22Rv1 (cell line): ENCODE results near the gene CCT8.

Experiments used
- H3K27ac ChIP-seq: fragments of 450-650 bp; 2 replicates; pipeline ENCODE4 v1.5.1; 2017
- ZFX ChIP-seq: fragments of 450-650 bp; IDR thresholded peaks from 2 replicates; pipeline ENCODE4 v1.6.1; 2017; ENCODE audit warnings: antibody characterized with exemption, borderline replicate concordance
- TF ChIP-seq, protein P1 (sequence below): fragments of 450-650 bp; IDR thresholded peaks from 2 replicates; pipeline ENCODE4 v1.5.1; 2017; ENCODE audit warnings: mild to moderate bottlenecking

The CCT8 gene, protein sequence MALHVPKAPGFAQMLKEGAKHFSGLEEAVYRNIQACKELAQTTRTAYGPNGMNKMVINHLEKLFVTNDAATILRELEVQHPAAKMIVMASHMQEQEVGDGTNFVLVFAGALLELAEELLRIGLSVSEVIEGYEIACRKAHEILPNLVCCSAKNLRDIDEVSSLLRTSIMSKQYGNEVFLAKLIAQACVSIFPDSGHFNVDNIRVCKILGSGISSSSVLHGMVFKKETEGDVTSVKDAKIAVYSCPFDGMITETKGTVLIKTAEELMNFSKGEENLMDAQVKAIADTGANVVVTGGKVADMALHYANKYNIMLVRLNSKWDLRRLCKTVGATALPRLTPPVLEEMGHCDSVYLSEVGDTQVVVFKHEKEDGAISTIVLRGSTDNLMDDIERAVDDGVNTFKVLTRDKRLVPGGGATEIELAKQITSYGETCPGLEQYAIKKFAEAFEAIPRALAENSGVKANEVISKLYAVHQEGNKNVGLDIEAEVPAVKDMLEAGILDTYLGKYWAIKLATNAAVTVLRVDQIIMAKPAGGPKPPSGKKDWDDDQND

DNA sequence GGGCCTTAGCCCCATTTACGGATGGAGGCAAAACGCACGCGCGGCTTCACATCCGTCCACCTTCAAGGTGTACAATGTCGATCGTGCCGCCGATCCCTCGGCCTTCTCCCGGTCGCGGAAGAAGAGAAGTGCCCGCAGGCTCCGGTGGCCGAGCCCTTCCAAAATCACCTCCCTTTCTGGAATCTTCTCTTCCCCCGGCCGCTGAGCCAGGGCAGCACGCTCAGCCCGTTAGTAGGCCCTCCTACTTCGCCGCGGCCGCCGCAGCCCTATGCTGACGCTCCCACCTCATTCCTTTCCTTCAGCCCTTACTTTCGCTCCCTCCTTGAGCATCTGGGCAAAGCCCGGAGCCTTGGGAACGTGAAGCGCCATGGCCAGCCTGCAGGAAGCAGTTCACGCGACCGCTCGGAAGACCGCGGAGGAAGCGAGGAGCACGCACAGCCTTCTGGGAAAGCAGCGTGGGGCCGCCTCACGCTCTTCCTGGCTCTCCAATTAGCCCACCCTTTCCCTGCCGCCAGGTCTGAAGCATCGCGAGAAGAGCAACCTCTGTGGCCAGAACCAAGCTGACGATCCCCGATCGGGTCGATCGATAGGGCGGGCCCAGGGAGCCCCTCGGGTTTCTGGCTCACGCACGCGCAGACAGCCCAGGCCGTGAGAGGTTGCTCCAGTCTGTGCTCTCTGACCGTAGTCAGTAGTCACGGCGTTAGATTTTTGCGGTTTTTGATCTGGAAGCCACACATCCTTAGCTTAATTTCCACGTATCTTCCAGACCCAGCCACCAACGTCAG, at the start of gene CCT8:
Gene CCT8, minus strand, starts transcription at position 427 of the 785 bp plus-strand sequence. Its CDS starts 58 bp downstream, at position 369.
- peak within 1 kb of the TSS; percentile 87 for H3K27ac ChIP-seq
- TF ChIP-seq, protein P1, sequence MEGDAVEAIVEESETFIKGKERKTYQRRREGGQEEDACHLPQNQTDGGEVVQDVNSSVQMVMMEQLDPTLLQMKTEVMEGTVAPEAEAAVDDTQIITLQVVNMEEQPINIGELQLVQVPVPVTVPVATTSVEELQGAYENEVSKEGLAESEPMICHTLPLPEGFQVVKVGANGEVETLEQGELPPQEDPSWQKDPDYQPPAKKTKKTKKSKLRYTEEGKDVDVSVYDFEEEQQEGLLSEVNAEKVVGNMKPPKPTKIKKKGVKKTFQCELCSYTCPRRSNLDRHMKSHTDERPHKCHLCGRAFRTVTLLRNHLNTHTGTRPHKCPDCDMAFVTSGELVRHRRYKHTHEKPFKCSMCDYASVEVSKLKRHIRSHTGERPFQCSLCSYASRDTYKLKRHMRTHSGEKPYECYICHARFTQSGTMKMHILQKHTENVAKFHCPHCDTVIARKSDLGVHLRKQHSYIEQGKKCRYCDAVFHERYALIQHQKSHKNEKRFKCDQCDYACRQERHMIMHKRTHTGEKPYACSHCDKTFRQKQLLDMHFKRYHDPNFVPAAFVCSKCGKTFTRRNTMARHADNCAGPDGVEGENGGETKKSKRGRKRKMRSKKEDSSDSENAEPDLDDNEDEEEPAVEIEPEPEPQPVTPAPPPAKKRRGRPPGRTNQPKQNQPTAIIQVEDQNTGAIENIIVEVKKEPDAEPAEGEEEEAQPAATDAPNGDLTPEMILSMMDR: no peak
- TF ChIP-seq ZFX: no peak

DNA sequence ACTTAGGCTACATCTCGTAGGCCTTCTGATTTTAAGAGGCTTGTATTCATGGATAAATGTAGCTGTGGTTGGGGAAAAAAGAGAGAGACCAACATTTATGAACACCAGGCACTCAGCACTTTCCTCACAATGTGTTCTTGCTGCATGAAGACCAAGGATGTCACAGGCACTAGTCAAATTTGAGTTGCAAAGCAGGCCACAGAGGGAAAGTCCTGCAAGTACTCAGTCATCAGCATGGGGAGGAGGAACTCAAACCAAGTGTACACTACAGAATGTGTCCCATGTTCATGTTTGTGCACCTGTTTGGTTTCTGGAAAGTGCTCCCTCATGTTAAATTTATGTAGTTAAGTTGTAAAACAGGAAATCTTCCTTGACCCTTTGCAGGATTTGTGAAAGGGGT, 48.3 kb upstream of the CCT8 start:
- H3K27ac ChIP-seq: no peak overlapping the region
- TF ChIP-seq, protein P1: no peak
- no peak for TF ChIP-seq ZFX

DNA sequence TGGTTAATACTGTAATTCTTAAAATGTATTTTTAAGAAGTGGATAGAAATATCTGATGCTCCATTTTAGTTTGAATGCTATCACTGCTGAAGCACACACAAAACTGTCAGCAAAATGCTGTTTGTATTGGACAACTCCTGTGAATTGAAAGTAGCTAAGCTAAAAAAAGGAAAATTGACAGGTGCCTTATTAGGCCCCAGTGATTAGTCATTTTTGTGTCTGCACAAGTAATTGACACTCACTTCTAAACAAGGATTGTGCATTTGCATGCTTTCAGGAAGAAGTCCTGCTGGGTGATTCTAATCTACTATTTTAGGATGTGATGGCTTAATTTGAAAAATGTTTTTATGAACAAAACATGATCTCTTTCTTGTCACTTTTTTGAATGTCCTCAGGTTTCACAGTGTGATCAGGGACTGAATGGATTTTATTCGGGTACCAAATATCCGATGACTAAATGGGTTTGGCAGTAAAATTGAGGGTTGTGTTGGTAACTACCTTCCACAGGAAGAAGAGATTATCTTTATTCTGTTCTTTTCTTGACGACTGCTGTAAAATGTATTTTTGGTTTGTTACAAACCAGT, 44.0 kb upstream of the CCT8 start:
- TF ChIP-seq ZFX: no peak
- TF ChIP-seq, protein P1: no peak
- no peak overlapping the region for H3K27ac ChIP-seq

DNA sequence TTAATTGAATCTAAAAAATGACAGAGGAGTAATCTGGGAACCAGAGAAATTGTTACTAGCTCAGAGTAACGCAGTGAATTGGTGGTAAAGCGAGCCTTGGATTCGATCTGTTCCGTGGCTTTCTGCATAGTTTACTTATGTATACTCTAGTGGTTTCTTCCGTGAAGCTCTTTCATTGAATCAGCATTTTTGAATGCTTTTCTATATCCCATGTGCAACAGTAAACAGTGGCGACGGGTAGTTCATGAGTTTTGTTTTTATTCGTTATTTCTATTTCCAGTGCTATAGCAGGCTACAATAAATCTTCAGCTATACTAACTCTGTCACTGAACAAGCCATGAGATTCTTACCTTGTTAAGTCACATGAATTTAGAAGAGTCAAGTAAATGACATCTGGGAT, 42.5 kb upstream of the CCT8 start:
- TF ChIP-seq ZFX: no peak
- TF ChIP-seq, protein P1: no peak
- no peak overlapping the region for H3K27ac ChIP-seq

DNA sequence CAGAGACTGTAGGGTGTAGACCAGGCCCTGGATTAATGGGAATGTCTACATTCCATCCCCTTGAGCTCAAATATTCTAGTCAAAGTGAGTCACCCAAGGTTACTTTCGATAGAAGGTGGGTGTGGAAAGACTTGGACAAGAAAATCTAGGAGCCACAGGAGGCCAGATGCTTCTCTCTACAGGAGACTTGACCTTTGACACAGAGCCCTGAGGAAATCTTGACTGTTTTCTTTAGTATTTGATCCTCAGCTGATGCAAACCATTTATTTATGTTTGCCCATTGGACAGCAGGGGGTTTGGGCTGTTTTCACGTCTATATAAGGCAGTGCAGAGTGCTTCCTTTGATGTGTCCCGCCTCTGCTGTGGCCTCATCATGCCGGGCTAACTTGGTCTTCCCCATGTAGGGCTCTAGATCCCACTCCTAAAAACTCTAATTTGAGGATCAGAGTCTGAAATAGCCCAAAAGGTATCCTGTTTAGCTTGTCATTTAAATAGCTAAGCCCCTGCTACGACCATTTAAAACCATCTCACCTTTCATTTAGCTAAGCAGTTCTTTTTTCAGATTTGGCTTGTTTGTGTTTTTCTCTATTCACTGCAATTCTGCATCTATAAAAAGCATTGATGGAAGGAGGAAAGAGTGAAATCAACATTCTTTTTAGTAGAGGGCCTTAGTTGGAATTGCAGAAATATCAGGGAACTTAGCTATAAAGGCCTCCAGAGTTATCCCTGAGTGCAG, 41.5 kb upstream of the CCT8 start:
- no peak overlapping the region for H3K27ac ChIP-seq
- TF ChIP-seq, protein P1: no peak
- TF ChIP-seq ZFX: no peak

DNA sequence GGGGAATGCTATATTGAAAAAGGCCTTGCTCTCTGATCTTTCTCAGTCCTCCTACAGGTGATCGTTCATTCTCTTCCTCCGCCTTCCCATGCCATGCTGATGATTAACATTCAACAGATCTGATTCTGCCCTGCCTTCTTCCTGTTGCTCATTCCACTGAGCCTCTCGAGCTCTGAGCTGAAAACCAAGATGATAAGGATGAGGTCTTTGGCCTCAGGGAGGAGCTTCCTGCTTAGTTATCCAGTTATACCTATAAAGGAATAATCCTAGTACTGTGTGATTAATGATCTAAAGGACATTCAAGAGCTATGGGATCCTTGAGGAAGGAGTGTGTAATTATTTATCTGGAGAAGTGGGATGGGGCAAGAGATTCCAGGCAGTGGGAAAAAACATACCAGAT, 31.8 kb upstream of the CCT8 start:
- H3K27ac ChIP-seq: no peak overlapping the region
- TF ChIP-seq, protein P1: no peak
- no peak for TF ChIP-seq ZFX
